ENCODE measurements around the gene CX3CL1.

The CX3CL1 gene

DNA sequence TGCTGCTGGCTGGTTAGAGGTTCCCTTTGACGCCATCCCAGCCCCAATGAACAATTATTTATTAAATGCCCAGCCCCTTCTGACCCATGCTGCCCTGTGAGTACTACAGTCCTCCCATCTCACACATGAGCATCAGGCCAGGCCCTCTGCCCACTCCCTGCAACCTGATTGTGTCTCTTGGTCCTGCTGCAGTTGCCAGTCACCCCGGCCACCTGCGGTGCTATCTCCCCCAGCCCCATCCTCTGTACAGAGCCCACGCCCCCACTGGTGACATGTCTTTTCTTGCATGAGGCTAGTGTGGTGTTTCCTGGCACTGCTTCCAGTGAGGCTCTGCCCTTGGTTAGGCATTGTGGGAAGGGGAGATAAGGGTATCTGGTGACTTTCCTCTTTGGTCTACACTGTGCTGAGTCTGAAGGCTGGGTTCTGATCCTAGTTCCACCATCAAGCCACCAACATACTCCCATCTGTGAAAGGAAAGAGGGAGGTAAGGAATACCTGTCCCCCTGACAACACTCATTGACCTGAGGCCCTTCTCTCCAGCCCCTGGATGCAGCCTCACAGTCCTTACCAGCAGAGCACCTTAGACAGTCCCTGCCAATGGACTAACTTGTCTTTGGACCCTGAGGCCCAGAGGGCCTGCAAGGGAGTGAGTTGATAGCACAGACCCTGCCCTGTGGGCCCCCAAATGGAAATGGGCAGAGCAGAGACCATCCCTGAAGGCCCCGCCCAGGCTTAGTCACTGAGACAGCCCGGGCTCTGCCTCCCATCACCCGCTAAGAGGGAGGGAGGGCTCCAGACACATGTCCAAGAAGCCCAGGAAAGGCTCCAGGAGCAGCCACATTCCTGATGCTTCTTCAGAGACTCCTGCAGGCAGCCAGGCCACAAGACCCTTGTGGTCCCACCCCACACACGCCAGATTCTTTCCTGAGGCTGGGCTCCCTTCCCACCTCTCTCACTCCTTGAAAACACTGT is 11.3 kb downstream of the CX3CL1 start:
- Histone ChIP-seq H3K27ac (replicated peaks) (no peak overlapping the region), H3K27me3 (ENCODE audit: insufficient read depth, poor library complexity, severe bottlenecking) (no peaks in the 10 kb centered on the region), H3K4me3 (replicated peaks; ENCODE audit: insufficient read depth, low read length) (no peak overlapping the region)
- TF ChIP-seq POLR2AphosphoS5 (IDR thresholded peaks at IDR 0.05; ENCODE audit: low read depth) (no peak), SPI1 (IDR thresholded peaks at IDR 0.05; ENCODE audit: borderline replicate concordance, low read depth) (no peak), GABPA (IDR thresholded peaks at IDR 0.05; ENCODE audit: low read depth) (no peak)
- TF ChIP-seq, protein P1, sequence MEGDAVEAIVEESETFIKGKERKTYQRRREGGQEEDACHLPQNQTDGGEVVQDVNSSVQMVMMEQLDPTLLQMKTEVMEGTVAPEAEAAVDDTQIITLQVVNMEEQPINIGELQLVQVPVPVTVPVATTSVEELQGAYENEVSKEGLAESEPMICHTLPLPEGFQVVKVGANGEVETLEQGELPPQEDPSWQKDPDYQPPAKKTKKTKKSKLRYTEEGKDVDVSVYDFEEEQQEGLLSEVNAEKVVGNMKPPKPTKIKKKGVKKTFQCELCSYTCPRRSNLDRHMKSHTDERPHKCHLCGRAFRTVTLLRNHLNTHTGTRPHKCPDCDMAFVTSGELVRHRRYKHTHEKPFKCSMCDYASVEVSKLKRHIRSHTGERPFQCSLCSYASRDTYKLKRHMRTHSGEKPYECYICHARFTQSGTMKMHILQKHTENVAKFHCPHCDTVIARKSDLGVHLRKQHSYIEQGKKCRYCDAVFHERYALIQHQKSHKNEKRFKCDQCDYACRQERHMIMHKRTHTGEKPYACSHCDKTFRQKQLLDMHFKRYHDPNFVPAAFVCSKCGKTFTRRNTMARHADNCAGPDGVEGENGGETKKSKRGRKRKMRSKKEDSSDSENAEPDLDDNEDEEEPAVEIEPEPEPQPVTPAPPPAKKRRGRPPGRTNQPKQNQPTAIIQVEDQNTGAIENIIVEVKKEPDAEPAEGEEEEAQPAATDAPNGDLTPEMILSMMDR (IDR thresholded peaks at IDR 0.05; ENCODE audit: insufficient read depth, low read length), result no peak
- TF ChIP-seq, protein P2, sequence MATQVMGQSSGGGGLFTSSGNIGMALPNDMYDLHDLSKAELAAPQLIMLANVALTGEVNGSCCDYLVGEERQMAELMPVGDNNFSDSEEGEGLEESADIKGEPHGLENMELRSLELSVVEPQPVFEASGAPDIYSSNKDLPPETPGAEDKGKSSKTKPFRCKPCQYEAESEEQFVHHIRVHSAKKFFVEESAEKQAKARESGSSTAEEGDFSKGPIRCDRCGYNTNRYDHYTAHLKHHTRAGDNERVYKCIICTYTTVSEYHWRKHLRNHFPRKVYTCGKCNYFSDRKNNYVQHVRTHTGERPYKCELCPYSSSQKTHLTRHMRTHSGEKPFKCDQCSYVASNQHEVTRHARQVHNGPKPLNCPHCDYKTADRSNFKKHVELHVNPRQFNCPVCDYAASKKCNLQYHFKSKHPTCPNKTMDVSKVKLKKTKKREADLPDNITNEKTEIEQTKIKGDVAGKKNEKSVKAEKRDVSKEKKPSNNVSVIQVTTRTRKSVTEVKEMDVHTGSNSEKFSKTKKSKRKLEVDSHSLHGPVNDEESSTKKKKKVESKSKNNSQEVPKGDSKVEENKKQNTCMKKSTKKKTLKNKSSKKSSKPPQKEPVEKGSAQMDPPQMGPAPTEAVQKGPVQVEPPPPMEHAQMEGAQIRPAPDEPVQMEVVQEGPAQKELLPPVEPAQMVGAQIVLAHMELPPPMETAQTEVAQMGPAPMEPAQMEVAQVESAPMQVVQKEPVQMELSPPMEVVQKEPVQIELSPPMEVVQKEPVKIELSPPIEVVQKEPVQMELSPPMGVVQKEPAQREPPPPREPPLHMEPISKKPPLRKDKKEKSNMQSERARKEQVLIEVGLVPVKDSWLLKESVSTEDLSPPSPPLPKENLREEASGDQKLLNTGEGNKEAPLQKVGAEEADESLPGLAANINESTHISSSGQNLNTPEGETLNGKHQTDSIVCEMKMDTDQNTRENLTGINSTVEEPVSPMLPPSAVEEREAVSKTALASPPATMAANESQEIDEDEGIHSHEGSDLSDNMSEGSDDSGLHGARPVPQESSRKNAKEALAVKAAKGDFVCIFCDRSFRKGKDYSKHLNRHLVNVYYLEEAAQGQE (IDR thresholded peaks at IDR 0.05; ENCODE audit: insufficient replicate concordance, low read depth), result no peak
- no peak for DNase-seq (ENCODE audit: low read depth in 1 of 2, low spot score in 1 of 2)

DNA sequence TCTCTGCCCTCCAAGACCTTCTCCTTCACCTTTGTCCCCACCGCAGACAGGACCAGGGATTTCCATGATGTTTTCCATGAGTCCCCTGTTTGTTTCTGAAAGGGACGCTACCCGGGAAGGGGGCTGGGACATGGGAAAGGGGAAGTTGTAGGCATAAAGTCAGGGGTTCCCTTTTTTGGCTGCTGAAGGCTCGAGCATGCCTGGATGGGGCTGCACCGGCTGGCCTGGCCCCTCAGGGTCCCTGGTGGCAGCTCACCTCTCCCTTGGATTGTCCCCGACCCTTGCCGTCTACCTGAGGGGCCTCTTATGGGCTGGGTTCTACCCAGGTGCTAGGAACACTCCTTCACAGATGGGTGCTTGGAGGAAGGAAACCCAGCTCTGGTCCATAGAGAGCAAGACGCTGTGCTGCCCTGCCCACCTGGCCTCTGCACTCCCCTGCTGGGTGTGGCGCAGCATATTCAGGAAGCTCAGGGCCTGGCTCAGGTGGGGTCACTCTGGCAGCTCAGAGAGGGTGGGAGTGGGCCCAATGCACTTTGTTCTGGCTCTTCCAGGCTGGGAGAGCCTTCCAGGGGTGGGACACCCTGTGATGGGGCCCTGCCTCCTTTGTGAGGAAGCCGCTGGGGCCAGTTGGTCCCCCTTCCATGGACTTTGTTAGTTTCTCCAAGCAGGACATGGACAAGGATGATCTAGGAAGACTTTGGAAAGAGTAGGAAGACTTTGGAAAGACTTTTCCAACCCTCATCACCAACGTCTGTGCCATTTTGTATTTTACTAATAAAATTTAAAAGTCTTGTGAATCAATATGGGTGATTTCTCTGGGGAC is 12.2 kb downstream of the CX3CL1 start:
- no peak overlapping the region for H3K4me3 ChIP-seq (replicated peaks; ENCODE audit: insufficient read depth, low read length)
- TF ChIP-seq SPI1 (IDR thresholded peaks at IDR 0.05; ENCODE audit: borderline replicate concordance, low read depth) (peak; percentile 94), POLR2AphosphoS5 (IDR thresholded peaks at IDR 0.05; ENCODE audit: low read depth) (no peak)
- peak in 1 of 2 experiments; percentile 54 for DNase-seq (ENCODE audit: low read depth in 1 of 2, low spot score in 1 of 2)
- no peak overlapping the region for H3K27ac ChIP-seq (replicated peaks)
- H3K27me3 ChIP-seq (ENCODE audit: insufficient read depth, poor library complexity, severe bottlenecking), result no peaks in the 10 kb centered on the region

DNA sequence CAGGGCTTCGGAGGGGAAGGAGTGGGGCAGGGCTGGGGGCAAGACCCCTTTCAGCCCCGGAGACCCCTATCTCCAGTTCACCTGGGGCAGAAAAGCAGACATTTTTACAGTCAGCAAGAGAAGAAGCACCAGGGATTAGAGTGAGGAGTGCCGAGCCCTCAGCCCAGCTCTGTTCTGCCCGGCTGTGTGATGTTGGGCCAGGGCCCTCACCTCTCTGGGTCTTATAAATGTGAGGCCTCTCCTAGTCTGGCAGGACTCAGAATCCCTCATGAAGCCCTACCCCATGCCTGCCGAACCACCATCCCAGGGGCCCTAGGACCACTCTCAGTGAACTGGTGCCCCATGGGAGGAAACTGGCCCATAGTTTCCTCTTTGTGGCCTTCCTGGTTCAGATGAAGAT is 12.8 kb downstream of the CX3CL1 start:
- Histone ChIP-seq H3K27ac (replicated peaks) (no peak overlapping the region), H3K27me3 (ENCODE audit: insufficient read depth, poor library complexity, severe bottlenecking) (no peaks in the 10 kb centered on the region), H3K4me3 (replicated peaks; ENCODE audit: insufficient read depth, low read length) (no peak overlapping the region)
- DNase-seq (ENCODE audit: low read depth in 1 of 2, low spot score in 1 of 2), result no peak
- TF ChIP-seq, protein P1 (IDR thresholded peaks at IDR 0.05; ENCODE audit: insufficient read depth, low read length), result no peak
- TF ChIP-seq, protein P2 (IDR thresholded peaks at IDR 0.05; ENCODE audit: insufficient replicate concordance, low read depth), result no peak
- no peak for TF ChIP-seq GABPA (IDR thresholded peaks at IDR 0.05; ENCODE audit: low read depth)
- TF ChIP-seq SPI1 (IDR thresholded peaks at IDR 0.05; ENCODE audit: borderline replicate concordance, low read depth), result no peak
- TF ChIP-seq POLR2AphosphoS5 (IDR thresholded peaks at IDR 0.05; ENCODE audit: low read depth), result no peak
